GM12891 (cell line): Measurements from ENCODE around the gene LOC101059915.

Experiments used
- PAX5 ChIP-seq: IDR thresholded peaks from 2 replicates; pipeline ENCODE4 v1.6.1; 2011; ENCODE audit warnings: low read length, moderate library complexity, mild to moderate bottlenecking; ENCODE audit not compliant: insufficient read depth, severe bottlenecking
- POLR2A ChIP-seq: IDR thresholded peaks from 2 replicates; pipeline ENCODE4 v1.6.1; 2011; ENCODE audit warnings: low read depth, low read length, control low read depth
- POLR2AphosphoS5 ChIP-seq: IDR thresholded peaks from 2 replicates; pipeline ENCODE4 v1.6.1; 2011; ENCODE audit warnings: low read depth, low read length, control low read depth
- SPI1 ChIP-seq: IDR thresholded peaks from 2 replicates; pipeline ENCODE4 v1.6.1; 2011; ENCODE audit warnings: low read depth, low read length, control low read depth
- TAF1 ChIP-seq: IDR thresholded peaks from 2 replicates; pipeline ENCODE4 v1.6.1; 2011; ENCODE audit warnings: low read depth, low read length, control low read depth

DNA sequence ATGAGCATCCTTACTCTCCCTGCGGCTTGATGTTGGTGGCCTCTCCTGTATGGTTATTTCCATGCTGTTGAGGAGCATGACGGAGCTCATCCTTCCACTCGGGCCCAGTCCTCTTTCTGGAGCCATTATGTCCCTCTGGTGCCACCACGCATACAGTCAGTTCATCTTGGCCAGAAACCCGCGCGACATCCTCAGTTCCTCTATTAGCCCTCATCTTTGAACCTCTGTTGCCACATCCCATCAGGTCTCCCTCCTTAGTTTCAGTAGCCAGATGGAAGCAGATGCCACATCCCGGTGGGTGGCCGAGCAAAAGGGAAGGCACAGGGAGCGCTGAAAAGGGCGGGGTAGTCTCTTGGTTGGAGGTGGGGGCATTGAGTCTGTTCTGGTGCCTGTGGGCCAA lies 4.6 kb downstream of the LOC101059915 start:
- TF ChIP-seq POLR2AphosphoS5 (no peak), POLR2A (no peak), TAF1 (no peak), SPI1 (no peak), PAX5 (no peak)
